ENCODE results near the gene OTUD5.
"Not testable (repeated sequence)": the region's sequence is repeated elsewhere in the genome, so short reads cannot be mapped to it uniquely, and the experiment has no call there.

Gene OTUD5

GRCh38 chrX:48883729-48884128 is 73.7 kb downstream of the OTUD5 start:
- no peak for DNase-seq

DNA sequence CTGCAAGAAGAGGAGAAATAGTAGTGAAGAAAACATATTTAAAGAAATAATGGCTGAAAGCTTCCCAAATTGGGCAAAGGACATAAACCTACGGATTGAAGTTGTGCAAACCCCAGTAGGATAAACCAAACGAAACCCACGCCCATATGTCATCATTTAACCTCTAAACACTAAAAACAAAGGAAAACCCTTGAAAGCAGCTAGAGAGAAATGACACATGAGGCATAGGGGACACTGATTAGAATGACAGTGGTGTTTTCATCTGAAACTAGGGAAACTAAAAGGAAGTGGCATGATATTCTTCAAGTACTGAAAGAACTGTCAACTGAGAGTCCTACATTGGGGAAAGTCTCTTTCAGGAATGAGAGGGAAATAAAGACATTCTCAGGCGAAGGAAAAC is 80.5 kb downstream of the OTUD5 start:
- not testable (repeated sequence) for DNase-seq

Data from NCI-H345 (cell line).